Measurements from ENCODE around the gene NKX6-2.

Gene NKX6-2

GRCh38 chr10:132737390-132738048 lies 48.4 kb downstream of the NKX6-2 start:
- Histone ChIP-seq H3K9me3 (ENCODE audit: control insufficient read depth, low read length) (no peaks in the 10 kb centered on the region), H3K36me3 (ENCODE audit: control insufficient read depth, insufficient read depth, low read length) (no peaks in the 10 kb centered on the region), H3K27me3 (ENCODE audit: control insufficient read depth, insufficient read depth, low read length, poor library complexity, severe bottlenecking) (peaks cover 81% of the 10 kb centered on the region), H3K27ac (ENCODE audit: insufficient read depth, low read depth, low read length, poor library complexity, severe bottlenecking) (no peak overlapping the region), H3K4me1 (ENCODE audit: control insufficient read depth, insufficient read depth, low read length) (peaks cover 4% of the 10 kb centered on the region), H3K4me3 (ENCODE audit: insufficient read depth, low read depth, low read length) (no peak overlapping the region)
- WGBS, 2 experiments, result 95 to 97% methylated on average over 15 of the region's 16 CpGs

DNA sequence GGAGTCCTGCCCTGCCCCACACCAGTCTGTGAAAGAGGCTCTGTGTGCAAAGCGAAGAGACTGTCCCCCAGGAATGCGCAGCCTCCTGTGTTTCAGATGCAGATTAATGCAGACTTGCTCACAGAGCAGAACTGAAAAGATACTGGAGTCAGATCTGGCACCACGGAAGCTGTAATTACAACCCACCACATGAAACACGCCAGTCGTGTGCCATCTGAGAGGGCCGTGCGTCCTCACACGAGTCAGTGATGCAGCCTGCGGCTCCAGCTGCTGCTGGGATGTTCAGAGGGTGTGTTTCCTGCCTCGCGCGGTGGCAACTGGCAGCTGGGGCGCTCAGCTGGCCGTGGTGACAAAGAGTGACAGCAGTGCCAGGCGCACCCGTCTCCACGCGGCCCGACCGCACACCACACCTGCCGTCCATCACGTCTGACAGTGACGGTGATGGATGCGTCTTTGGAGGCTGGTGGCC lies 50.0 kb downstream of the NKX6-2 start:
- Histone ChIP-seq H3K9me3 (ENCODE audit: control insufficient read depth, low read length) (no peaks in the 10 kb centered on the region), H3K27me3 (ENCODE audit: control insufficient read depth, insufficient read depth, low read length, poor library complexity, severe bottlenecking) (peaks cover 66% of the 10 kb centered on the region)
- 94 to 95% methylated on average over 24 of the region's 24 CpGs for WGBS, 2 experiments

GRCh38 chr10:132735341-132735775 lies 50.6 kb downstream of the NKX6-2 start:
- Histone ChIP-seq H3K27ac (ENCODE audit: insufficient read depth, low read depth, low read length, poor library complexity, severe bottlenecking) (no peak overlapping the region), H3K9me3 (ENCODE audit: control insufficient read depth, low read length) (no peaks in the 10 kb centered on the region), H3K4me1 (ENCODE audit: control insufficient read depth, insufficient read depth, low read length) (no peaks in the 10 kb centered on the region), H3K36me3 (ENCODE audit: control insufficient read depth, insufficient read depth, low read length) (no peaks in the 10 kb centered on the region), H3K27me3 (ENCODE audit: control insufficient read depth, insufficient read depth, low read length, poor library complexity, severe bottlenecking) (peaks cover 60% of the 10 kb centered on the region), H3K4me3 (ENCODE audit: insufficient read depth, low read depth, low read length) (no peak overlapping the region)
- 92% methylated on average over 19 of the region's 19 CpGs for WGBS, 2 experiments

More for the DNA sequence above, 50.0 kb downstream of the NKX6-2 start:
- Histone ChIP-seq H3K27ac (ENCODE audit: insufficient read depth, low read depth, low read length, poor library complexity, severe bottlenecking) (no peak overlapping the region), H3K4me1 (ENCODE audit: control insufficient read depth, insufficient read depth, low read length) (no peaks in the 10 kb centered on the region), H3K36me3 (ENCODE audit: control insufficient read depth, insufficient read depth, low read length) (no peaks in the 10 kb centered on the region), H3K4me3 (ENCODE audit: insufficient read depth, low read depth, low read length) (no peak overlapping the region)

- Histone ChIP-seq H3K4me3 (ENCODE audit: insufficient read depth, low read depth, low read length) (no peak overlapping the region), H3K27me3 (ENCODE audit: control insufficient read depth, insufficient read depth, low read length, poor library complexity, severe bottlenecking) (peaks cover 45% of the 10 kb centered on the region), H3K36me3 (ENCODE audit: control insufficient read depth, insufficient read depth, low read length) (no peaks in the 10 kb centered on the region), H3K27ac (ENCODE audit: insufficient read depth, low read depth, low read length, poor library complexity, severe bottlenecking) (no peak overlapping the region), H3K4me1 (ENCODE audit: control insufficient read depth, insufficient read depth, low read length) (no peaks in the 10 kb centered on the region), H3K9me3 (ENCODE audit: control insufficient read depth, low read length) (no peaks in the 10 kb centered on the region)
- WGBS, 2 experiments, result 94 to 95% methylated on average over 19 of the region's 19 CpGs
Measured at GRCh38 chr10:132733926-132734325, 52.0 kb downstream of the NKX6-2 start.

Data from ectodermal cell (in vitro differentiated cells).